ENCODE results near the gene TEX12.

Gene TEX12

GRCh38 chr11:112174789-112175598, 7.8 kb downstream of the TEX12 start, which contains the start of gene BCO2:
Gene BCO2, plus strand, starts transcription at chr11:112175512. Its CDS starts 90 bp downstream, at chr11:112175602.
- no peaks in the 10 kb centered on the region for H3F3A ChIP-seq (ENCODE audit: control insufficient read depth, insufficient read depth)
- H3K79me2 ChIP-seq (ENCODE audit: control insufficient read depth, low read length): no peaks in the 10 kb centered on the region
- TF ChIP-seq EZH2phosphoT487 (IDR thresholded peaks at IDR 0.05; ENCODE audit: borderline replicate concordance, low read length) (no peak), CTCF (IDR thresholded peaks at IDR 0.05; ENCODE audit: low read depth, low read length, poor library complexity, severe bottlenecking) (peak; percentile 94)
- peaks cover 4% of the 10 kb centered on the region for H3K4me1 ChIP-seq (ENCODE audit: control insufficient read depth, low read length)
- H3K4me2 ChIP-seq (ENCODE audit: low read length): peak within 1 kb of the TSS; percentile 62
- H3K27ac ChIP-seq (ENCODE audit: low read depth, low read length): no peak within 1 kb of the TSS
- H4K20me1 ChIP-seq (ENCODE audit: control insufficient read depth, insufficient read depth, low read depth, low read length): no peaks in the 10 kb centered on the region
- peak within 1 kb of the TSS; percentile 56 for H3K4me3 ChIP-seq (ENCODE audit: low read length)
- H3K27me3 ChIP-seq (ENCODE audit: control insufficient read depth, low read length): peaks cover 6% of the 10 kb centered on the region
- no peaks in the 10 kb centered on the region for H3K9me3 ChIP-seq (ENCODE audit: control insufficient read depth, insufficient read depth, low read length)
- no peaks in the 10 kb centered on the region for H3K36me3 ChIP-seq (ENCODE audit: control insufficient read depth, low read length)
- H3K9me2 ChIP-seq (replicated peaks; ENCODE audit: control insufficient read depth, low read length): no peaks in the 10 kb centered on the region

GRCh38 chr11:112175599-112175952, 8.4 kb downstream of the TEX12 start:
- no peaks in the 10 kb centered on the region for H3K79me2 ChIP-seq (ENCODE audit: control insufficient read depth, low read length)
- peaks cover 4% of the 10 kb centered on the region for H3K4me1 ChIP-seq (ENCODE audit: control insufficient read depth, low read length)
- no peaks in the 10 kb centered on the region for H3K36me3 ChIP-seq (ENCODE audit: control insufficient read depth, low read length)
- peaks cover 6% of the 10 kb centered on the region for H3K27me3 ChIP-seq (ENCODE audit: control insufficient read depth, low read length)
- H3K4me2 ChIP-seq (ENCODE audit: low read length): peak overlapping the region; percentile 62
- H4K20me1 ChIP-seq (ENCODE audit: control insufficient read depth, insufficient read depth, low read depth, low read length): no peaks in the 10 kb centered on the region
- H3K9me2 ChIP-seq (replicated peaks; ENCODE audit: control insufficient read depth, low read length): no peaks in the 10 kb centered on the region
- peak overlapping the region; percentile 56 for H3K4me3 ChIP-seq (ENCODE audit: low read length)
- H3K27ac ChIP-seq (ENCODE audit: low read depth, low read length): no peak overlapping the region
- H3F3A ChIP-seq (ENCODE audit: control insufficient read depth, insufficient read depth): no peaks in the 10 kb centered on the region
- no peak for TF ChIP-seq CTCF (IDR thresholded peaks at IDR 0.05; ENCODE audit: low read depth, low read length, poor library complexity, severe bottlenecking)
- TF ChIP-seq EZH2phosphoT487 (IDR thresholded peaks at IDR 0.05; ENCODE audit: borderline replicate concordance, low read length): no peak
- no peaks in the 10 kb centered on the region for H3K9me3 ChIP-seq (ENCODE audit: control insufficient read depth, insufficient read depth, low read length)

GRCh38 chr11:112176077-112176476, 8.9 kb downstream of the TEX12 start:
- no peaks in the 10 kb centered on the region for H3K9me3 ChIP-seq (ENCODE audit: control insufficient read depth, insufficient read depth, low read length)
- H4K20me1 ChIP-seq (ENCODE audit: control insufficient read depth, insufficient read depth, low read depth, low read length): no peaks in the 10 kb centered on the region
- H3K36me3 ChIP-seq (ENCODE audit: control insufficient read depth, low read length): no peaks in the 10 kb centered on the region
- no peak for TF ChIP-seq EZH2phosphoT487 (IDR thresholded peaks at IDR 0.05; ENCODE audit: borderline replicate concordance, low read length)
- no peak for TF ChIP-seq CTCF (IDR thresholded peaks at IDR 0.05; ENCODE audit: low read depth, low read length, poor library complexity, severe bottlenecking)
- H3K27ac ChIP-seq (ENCODE audit: low read depth, low read length): no peak overlapping the region
- H3K4me1 ChIP-seq (ENCODE audit: control insufficient read depth, low read length): peaks cover 4% of the 10 kb centered on the region
- peaks cover 6% of the 10 kb centered on the region for H3K27me3 ChIP-seq (ENCODE audit: control insufficient read depth, low read length)
- no peak overlapping the region for H3K4me3 ChIP-seq (ENCODE audit: low read length)
- no peaks in the 10 kb centered on the region for H3K9me2 ChIP-seq (replicated peaks; ENCODE audit: control insufficient read depth, low read length)
- H3F3A ChIP-seq (ENCODE audit: control insufficient read depth, insufficient read depth): no peaks in the 10 kb centered on the region
- H3K4me2 ChIP-seq (ENCODE audit: low read length): no peak overlapping the region
- no peaks in the 10 kb centered on the region for H3K79me2 ChIP-seq (ENCODE audit: control insufficient read depth, low read length)

Data from DOHH2 (cell line).